GM12878 (cell line): Measurements from ENCODE around the gene CR2. TPM values are rescaled to one million over a fixed set of nuclear protein-coding genes. Genes with fewer than 3 reads are reported as not detected.

ENCODE experiments used
- ATAC-seq: fragments of 200-7000 bp; cut with Tn5 transposase; 3 replicates; pipeline ENCODE4 v1.9.1; 2020; ENCODE audit warnings: mild to moderate bottlenecking, moderate library complexity
- BruUV-seq: library from RNA; stranded (reverse); fragments of 400-500 nt; replicated peaks from 2 replicates; lab custom pipeline; 2021; lab: Mats Ljungman, UMichigan
- CTCF ChIA-PET: fragments of 300-600 bp; sonication (Branson Sonifier 250); formaldehyde crosslinking; extraction: SDS; loops from one replicate; lab custom pipeline; 2021; ENCODE audit warnings: inconsistent platforms; lab: Yijun Ruan, JAX
- POLR2A ChIA-PET: fragments of 350-600 bp; formaldehyde crosslinking; extraction: SDS; loops from one replicate; lab custom pipeline; 2021; ENCODE audit warnings: inconsistent platforms; lab: Charles Lee
- RAD21 ChIA-PET: fragments of 300-600 bp; sonication (Branson Sonifier 250); formaldehyde crosslinking; loops from one replicate; lab custom pipeline; 2023; ENCODE audit warnings: antibody characterized with exemption; ENCODE audit not compliant: unreplicated experiment; lab: Charles Lee
- SMC1A ChIA-PET: fragments of 300-600 bp; sonication (Branson Sonifier 250); formaldehyde crosslinking; loops from one replicate; lab custom pipeline; 2023; ENCODE audit not compliant: unreplicated experiment, uncharacterized antibody; lab: Charles Lee
- DNase-seq: peaks from one replicate; pipeline ENCODE4 v3.0.0-alpha.2; 2011; ENCODE audit warnings: low read depth, low spot score
- FAIRE-seq: peaks from 3 replicates; lab custom pipeline; 2011; peaks lifted over from hg19 to GRCh38; lab: Jason Lieb, UNC
- H2AFZ ChIP-seq: 2 replicates; pipeline ENCODE4 v1.6.0; 2011; ENCODE audit warnings: low read depth, low read length, control low read depth; ENCODE audit not compliant: control insufficient read depth
- H3K27ac ChIP-seq: 2 replicates; pipeline ENCODE4 v1.5.1; 2011; ENCODE audit warnings: control low read depth; ENCODE audit not compliant: control insufficient read depth, insufficient read depth
- H3K27me3 ChIP-seq, 2 experiments: replicated peaks in 1 of 2; 2 replicates each; pipeline versions ENCODE4 v1.6.0 to v1.6.1; 2011; ENCODE audit warnings: low read length in 1 of 2; ENCODE audit not compliant: control insufficient read depth in 2 of 2, insufficient read depth in 2 of 2
- H3K36me3 ChIP-seq, 2 experiments: 2 replicates each; pipeline ENCODE4 v1.5.1; 2011; ENCODE audit warnings: low read length in 1 of 2; ENCODE audit not compliant: control insufficient read depth in 2 of 2, insufficient read depth in 2 of 2
- H3K4me1 ChIP-seq: 2 replicates; pipeline ENCODE4 v1.6.1; 2011; ENCODE audit warnings: mild to moderate bottlenecking, low read length, moderate library complexity, mixed read lengths; ENCODE audit not compliant: control insufficient read depth, insufficient read depth
- H3K4me2 ChIP-seq: 2 replicates; pipeline ENCODE4 v1.6.0; 2011; ENCODE audit warnings: control low read depth; ENCODE audit not compliant: control insufficient read depth, insufficient read depth
- H3K4me3 ChIP-seq: fragments of 200-600 bp; sonication (generic); 2 replicates; pipeline ENCODE4 v1.5.1; 2016
- H3K79me2 ChIP-seq: 2 replicates; pipeline ENCODE4 v1.6.0; 2011; ENCODE audit warnings: low read length; ENCODE audit not compliant: control insufficient read depth, insufficient read depth
- H3K9ac ChIP-seq: 2 replicates; pipeline ENCODE4 v1.8.0; 2011; ENCODE audit warnings: low read length, control low read depth, mixed read lengths; ENCODE audit not compliant: control insufficient read depth, insufficient read depth
- H3K9me3 ChIP-seq: replicated peaks from 3 replicates; pipeline ENCODE4 v1.5.1; 2011; ENCODE audit warnings: mild to moderate bottlenecking, low read length; ENCODE audit not compliant: control insufficient read depth, insufficient read depth
- H4K20me1 ChIP-seq: 2 replicates; pipeline ENCODE4 v1.6.0; 2011; ENCODE audit not compliant: control insufficient read depth, insufficient read depth
- CEBPZ ChIP-seq: fragments of 150-350 bp; IDR thresholded peaks from 2 replicates; pipeline ENCODE4 v1.6.1; 2016; ENCODE audit warnings: low read depth, low read length
- CHD2 ChIP-seq: IDR thresholded peaks from 2 replicates; pipeline ENCODE4 v1.6.1; 2011; ENCODE audit warnings: low read depth, low read length, improper control_type of control experiment, borderline replicate concordance
- GABPA ChIP-seq: IDR thresholded peaks from 2 replicates; pipeline ENCODE4 v1.6.1; 2014; ENCODE audit warnings: antibody characterized with exemption, low read depth, mild to moderate bottlenecking, inconsistent platforms
- HCFC1 ChIP-seq: fragments of 150-350 bp; IDR thresholded peaks from 2 replicates; pipeline ENCODE4 v1.6.1; 2014; ENCODE audit warnings: low read length
- HDAC2 ChIP-seq: fragments of 200-600 bp; sonication (generic); IDR thresholded peaks from 2 replicates; pipeline ENCODE4 v1.6.1; 2017
- HDAC6 ChIP-seq: fragments of 200-600 bp; sonication (generic); IDR thresholded peaks from one replicate; pipeline ENCODE4 v1.8.0; 2017; ENCODE audit warnings: antibody characterized with exemption; ENCODE audit not compliant: unreplicated experiment
- IKZF1 ChIP-seq: fragments of 450-650 bp; conservative IDR thresholded peaks from 2 replicates; pipeline ENCODE4 v1.6.1; 2017; ENCODE audit warnings: antibody characterized with exemption, mild to moderate bottlenecking
- MEF2B ChIP-seq: fragments of 450-650 bp; IDR thresholded peaks from 2 replicates; pipeline ENCODE4 v1.6.1; 2018; ENCODE audit warnings: mild to moderate bottlenecking, moderate library complexity; ENCODE audit not compliant: partially characterized antibody, poor library complexity, severe bottlenecking
- MLLT1 ChIP-seq: fragments of 450-650 bp; IDR thresholded peaks from 2 replicates; pipeline ENCODE4 v1.6.1; 2016; ENCODE audit warnings: mild to moderate bottlenecking
- MTA2 ChIP-seq: fragments of 450-650 bp; IDR thresholded peaks from 2 replicates; pipeline ENCODE4 v1.6.1; 2016; ENCODE audit warnings: low read depth, mild to moderate bottlenecking, moderate library complexity
- MXI1 ChIP-seq: fragments of 150-350 bp; IDR thresholded peaks from 2 replicates; pipeline ENCODE4 v1.6.1; 2011; ENCODE audit warnings: low read depth, mild to moderate bottlenecking, inconsistent platforms, low read length, improper control_type of control experiment
- NFYA ChIP-seq: IDR thresholded peaks from 2 replicates; pipeline ENCODE4 v1.6.1; 2011; ENCODE audit warnings: low read depth, mild to moderate bottlenecking, low read length, improper control_type of control experiment, borderline replicate concordance
- POLR2A ChIP-seq: IDR thresholded peaks from 2 replicates; pipeline ENCODE4 v1.6.1; 2011; ENCODE audit warnings: low read depth, mild to moderate bottlenecking, low read length
- TAF1 ChIP-seq: IDR thresholded peaks from 2 replicates; pipeline ENCODE4 v1.6.1; 2011; ENCODE audit warnings: mild to moderate bottlenecking, low read depth, low read length, borderline replicate concordance
- ZNF207 ChIP-seq: fragments of 450-650 bp; IDR thresholded peaks from 2 replicates; pipeline ENCODE4 v1.6.1; 2014; ENCODE audit warnings: antibody characterized with exemption, mild to moderate bottlenecking, borderline replicate concordance
- WGBS: methylation state at CpG from one replicate; pipeline ENCODE4 v1.1.6; 2016; ENCODE audit warnings: low lambda C conversion rate; ENCODE audit not compliant: insufficient replicate concordance, insufficient coverage; ENCODE audit errors: missing lambda C conversion rate; 5-methylcytosine and 5-hydroxymethylcytosine counted together
- in situ Hi-C: fragments of 300-500 bp; cut with MboI; formaldehyde crosslinking; loops from 9 replicates; pipeline ENCODE4 v1.14.3; 2018; ENCODE audit warnings: mixed read lengths
- intact Hi-C: fragments of 100-400 bp; cut with micrococcal nuclease; formaldehyde crosslinking; loops from one replicate; pipeline ENCODE4 v1.14.2; 2022; ENCODE audit not compliant: unreplicated experiment
- polyA plus RNA-seq, 11 experiments: library from polyadenylated mRNA; depleted of rRNA in 4 of 11; unstranded in 6 of 11; stranded (reverse) in 5 of 11; fragments of >200 nt; fragmentation: Nextera tagmentation in 4 of 11; fragmentation: Illumina TruSeq in 1 of 11; extraction: Ambion mirVana in 4 of 11; extraction: Trizol in 1 of 11; gene quantifications; 1 replicate in 1 of 11; 2 replicates in 10 of 11; pipeline versions ENCODE4 v1.2.1 to v1.2.3, GENCODE V29; 2011 to 2016; ENCODE audit warnings: inconsistent platforms in 2 of 11, missing spikeins in 2 of 11, low read depth in 1 of 11
- total RNA-seq, 4 experiments: library from RNA; depleted of rRNA in 3 of 4; stranded (reverse); fragments of >200 nt in 3 of 4; fragmentation: Illumina TruSeq in 1 of 4; extraction: Trizol in 1 of 4; gene quantifications; 2 replicates each; pipeline versions ENCODE4 v1.2.1 to v1.2.3, GENCODE V29; 2013 to 2021

CR2 gene
- total and polyA plus RNA-seq, 10 of the 15 experiments (the other 5 are each of a cell fraction or from before 2014, with no cell fraction given), result 2.2 to 72.8 (median 50.6) TPM

GRCh38 chr1:207463571-207463970, 9.4 kb downstream of the CR2 start:
- Histone ChIP-seq H2AFZ (no peak overlapping the region), H3K9ac (no peak overlapping the region), H4K20me1 (no peaks in the 10 kb centered on the region)
- CTCF ChIA-PET, result interaction anchor here (0.9 to 1.3 kb wide), 3 partner anchors 18 to 482 kb away, joined by 3 to 4 read pairs (median 3); no protein-coding TSS in a partner anchor
- SMC1A ChIA-PET, result interaction anchor here (0.6 to 1.3 kb wide), 2 partner anchors 23 to 1026 kb away, joined by 3 to 4 read pairs; no protein-coding TSS in a partner anchor
- TF ChIP-seq HDAC6 (no peak), HDAC2 (no peak), NFYA (no peak), ZNF207 (no peak)
- TF ChIP-seq, all 136 proteins: peak for 0
- Histone ChIP-seq H3K4me1 (no peaks in the 10 kb centered on the region), H3K79me2 (peaks cover 12% of the 10 kb centered on the region), H3K4me3 (no peak overlapping the region), H3K27me3 (no peaks in the 10 kb centered on the region), H3K27ac (no peak overlapping the region), H3K9me3 (no peaks in the 10 kb centered on the region), H3K4me2 (no peak overlapping the region), H3K36me3 (no peaks in the 10 kb centered on the region)
- FAIRE-seq (no peak), DNase-seq (no peak), ATAC-seq (no peak)
- POLR2A ChIA-PET, result no interaction called here
- intact Hi-C loops, result no loop called here
- 99% methylated on average over 3 of the region's 3 CpGs for WGBS
- RAD21 ChIA-PET, result no interaction called here
- no TSS peak for BruUV-seq
- in situ Hi-C loops, result no loop called here

DNA sequence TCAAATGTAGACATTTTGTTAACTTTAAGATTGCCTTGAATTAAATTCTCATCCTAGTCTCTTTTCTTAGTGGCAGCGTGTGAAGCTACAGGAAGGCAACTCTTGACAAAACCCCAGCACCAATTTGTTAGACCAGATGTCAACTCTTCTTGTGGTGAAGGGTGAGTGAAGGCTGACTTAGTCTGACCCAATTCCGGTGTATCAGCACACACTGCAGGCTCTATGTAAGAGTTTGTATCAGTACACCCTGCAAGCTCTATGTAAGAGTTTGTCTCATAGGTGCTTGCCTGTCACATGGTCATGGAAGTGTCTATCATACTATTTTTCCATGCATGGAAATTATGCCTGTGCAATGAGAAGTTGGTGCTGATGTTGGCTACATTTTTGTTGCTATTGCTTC, 16.8 kb downstream of the CR2 start:
- Histone ChIP-seq H3K4me1 (no peaks in the 10 kb centered on the region), H3K36me3 (peaks cover 0 to 2% of the 10 kb centered on the region in 2 experiments; a peak in 1 of 4 replicates), H3K27me3 (no peaks in the 10 kb centered on the region), H4K20me1 (no peaks in the 10 kb centered on the region), H3K4me3 (no peak overlapping the region), H3K27ac (no peak overlapping the region), H3K9me3 (no peaks in the 10 kb centered on the region), H3K79me2 (no peaks in the 10 kb centered on the region), H2AFZ (no peak overlapping the region), H3K9ac (no peak overlapping the region), H3K4me2 (no peak overlapping the region)
- 97% methylated on average over 2 of the region's 2 CpGs for WGBS
- CTCF ChIA-PET, result no interaction called here
- no peak for ATAC-seq
- RAD21 ChIA-PET, result no interaction called here
- intact Hi-C loops (no loop called here), in situ Hi-C loops (no loop called here)
- BruUV-seq, result no TSS peak
- FAIRE-seq, result no peak
- no peak for DNase-seq
- SMC1A ChIA-PET, result interaction anchor here (1.1 kb wide), 1 partner anchor 10 kb away, joined by 3 read pairs; no protein-coding TSS in a partner anchor
- POLR2A ChIA-PET, result no interaction called here
- TF ChIP-seq MEF2B, result no peak
- no peak for TF ChIP-seq HCFC1
- no peak for TF ChIP-seq GABPA
- TF ChIP-seq CHD2, result no peak
- no peak for TF ChIP-seq IKZF1
- no peak for TF ChIP-seq MXI1
- TF ChIP-seq MTA2, result no peak
- no peak for TF ChIP-seq TAF1
- no peak for TF ChIP-seq CEBPZ
- no peak for TF ChIP-seq MLLT1
- TF ChIP-seq POLR2A, result no peak
